H1 (cell line): ENCODE results near the gene BNC2. TPM values are rescaled to one million over a fixed set of nuclear protein-coding genes. Genes with fewer than 3 reads are reported as not detected.

Experiments used
- CBX8 ChIP-seq: fragments of 300-800, 300-1000 bp; sonication (generic); IDR thresholded peaks from 2 replicates; pipeline ENCODE4 v1.7.1; 2016; ENCODE audit warnings: low read depth, low read length, borderline replicate concordance
- CEBPB ChIP-seq: IDR thresholded peaks from 2 replicates; pipeline ENCODE4 v1.6.1; 2012; ENCODE audit warnings: low read depth, low read length
- GTF2F1 ChIP-seq: IDR thresholded peaks from 2 replicates; pipeline ENCODE4 v1.6.1; 2012; ENCODE audit warnings: low read depth, low read length, improper control_type of control experiment, borderline replicate concordance
- HDAC2 ChIP-seq, 2 experiments: fragments of 300-600 bp in 1 of 2; sonication (generic) in 1 of 2; IDR thresholded peaks; 2 replicates each; pipeline ENCODE4 v1.6.1; 2011 to 2012; ENCODE audit warnings: low read depth in 2 of 2, low read length in 2 of 2, mild to moderate bottlenecking in 2 of 2, moderate library complexity in 2 of 2, borderline replicate concordance in 1 of 2, inconsistent platforms in 1 of 2
- SP2 ChIP-seq: IDR thresholded peaks from 2 replicates; pipeline ENCODE4 v1.6.1; 2012; ENCODE audit warnings: mild to moderate bottlenecking, low read length, inconsistent platforms
- polyA plus RNA-seq, 7 experiments: library from polyadenylated mRNA; depleted of rRNA in 3 of 7; stranded (reverse) in 5 of 7; unstranded in 2 of 7; fragments of >200 nt in 5 of 7; fragments of 200-250 nt in 2 of 7; gene quantifications; 1 replicate in 5 of 7; 2 replicates in 1 of 7; 4 replicates in 1 of 7; pipeline versions ENCODE4 v1.2.1 to v1.2.3, GENCODE V29; 2011 to 2013; ENCODE audit warnings: missing spikeins in 2 of 7, mixed read lengths in 2 of 7
- total RNA-seq: library from RNA; stranded (reverse); fragmentation: NEBNext Ultra II Directional; extraction: Animal tissue kit (Norgen Biotek cat#: 25700); gene quantifications from 2 replicates; pipeline ENCODE4 v1.2.1, GENCODE V29; 2021

BNC2 gene
- total and polyA plus RNA-seq, 2 of the 8 experiments (the other 6 are each of a cell fraction or from before 2014, with no cell fraction given), result 16.0 to 26.8 TPM

- no peak for TF ChIP-seq HDAC2 (IDR thresholded peaks at IDR 0.05; ENCODE audit: borderline replicate concordance in 1 of 2, low read depth in 2 of 2, low read length in 2 of 2)
- TF ChIP-seq CEBPB, result no peak
- TF ChIP-seq CBX8, result no peak
- no peak for TF ChIP-seq SP2
- no peak for TF ChIP-seq GTF2F1
Measured at GRCh38 chr9:16434526-16434925, 435.9 kb downstream of the BNC2 start (continued).
